Transverse colon (tissue), 4 donors: Measurements from ENCODE around the gene GOLPH3. TPM values are rescaled to one million over a fixed set of nuclear protein-coding genes. Genes with fewer than 3 reads are reported as not detected.
A peak's percentile ranks its signal among the peaks of the same experiment; 100 is the strongest.

Source experiments
- DNase-seq: peaks from one replicate; pipeline ENCODE4 v3.0.0-alpha.2; 2019
- H3K27ac ChIP-seq, 4 donors: fragments of 200-600 bp; sonication (generic); 2 replicates each; pipeline ENCODE4 v1.5.1; 2016 to 2018; ENCODE audit warnings: inconsistent platforms in 4 of 4
- H3K27me3 ChIP-seq: fragments of 200-600 bp; sonication (generic); 2 replicates; pipeline ENCODE4 v1.5.1; 2017; ENCODE audit warnings: inconsistent platforms
- H3K36me3 ChIP-seq, 4 donors: fragments of 200-600 bp; sonication (generic); 2 replicates each; pipeline ENCODE4 v1.5.1; 2017 to 2019; ENCODE audit warnings: inconsistent platforms in 4 of 4
- H3K4me1 ChIP-seq, 4 donors: fragments of 200-600 bp; sonication (generic); 2 replicates each; pipeline ENCODE4 v1.5.1; 2017 to 2020; ENCODE audit warnings: inconsistent platforms in 4 of 4
- H3K4me3 ChIP-seq, 4 donors: fragments of 200-600 bp; sonication (generic); 1 replicate in 1 of 4; 2 replicates in 3 of 4; pipeline versions ENCODE4 v1.5.1 to v1.6.1; 2017 to 2019; ENCODE audit warnings: inconsistent platforms in 4 of 4
- H3K9me3 ChIP-seq, 2 donors: fragments of 200-600 bp; sonication (generic); 2 replicates each; pipeline ENCODE4 v1.5.1; 2017 to 2019; ENCODE audit warnings: inconsistent platforms in 2 of 2
- EP300 ChIP-seq: sonication (generic); formaldehyde crosslinking; IDR thresholded peaks from one replicate; pipeline ENCODE4 v1.6.1; 2017; ENCODE audit warnings: antibody characterized with exemption, low read depth
- POLR2A ChIP-seq: fragments of 450-650 bp; IDR thresholded peaks from one replicate; pipeline ENCODE4 v1.6.1; 2016; ENCODE audit warnings: antibody characterized with exemption, mild to moderate bottlenecking, moderate library complexity
- POLR2AphosphoS5 ChIP-seq, 3 donors: sonication (generic); formaldehyde crosslinking; IDR thresholded peaks; one replicate each; pipeline ENCODE4 v1.6.1; 2016; ENCODE audit warnings: antibody characterized with exemption in 3 of 3
- WGBS, 2 donors: methylation state at CpG; one replicate each; pipeline ENCODE4 v1.1.5; 2018; ENCODE audit warnings: low coverage in 1 of 2; 5-methylcytosine and 5-hydroxymethylcytosine counted together
- in situ Hi-C, 4 donors: fragments of 200-750 bp; cut with MboI; loops; one replicate each; pipeline versions ENCODE4 v1.15.0 to v1.15.1; 2017; ENCODE audit warnings: low sequenced_read_pairs in 3 of 4, low pct_ligation_motif_present in 1 of 4, low pct_unique_long_range_greater_than_20kb in 1 of 4
- intact Hi-C: fragments of 100-400 bp; cut with DNase I; formaldehyde crosslinking; loops from one replicate; pipeline ENCODE4 v1.15.1; 2023; ENCODE audit warnings: low total_unique reads
- total RNA-seq, 4 donors: library from RNA; depleted of rRNA; stranded (reverse); fragments of >200 nt; gene quantifications; one replicate each; pipeline ENCODE4 v1.1.0, GENCODE V29; 2016
- TF ChIP-seq, protein P1 (sequence below), 5 experiments: fragments of 200-600 bp in 3 of 5; fragments of 450-650 bp in 2 of 5; sonication (generic) in 3 of 5; IDR thresholded peaks; 1 replicate in 2 of 5; 2 replicates in 3 of 5; pipeline ENCODE4 v1.5.1; 2016 to 2017; ENCODE audit warnings: antibody characterized with exemption in 5 of 5, inconsistent platforms in 3 of 5, mild to moderate bottlenecking in 2 of 5, moderate library complexity in 1 of 5

The GOLPH3 gene
- total RNA-seq, 4 donors from 2014 or later, result 52.1 to 666 (median 132) TPM

DNA sequence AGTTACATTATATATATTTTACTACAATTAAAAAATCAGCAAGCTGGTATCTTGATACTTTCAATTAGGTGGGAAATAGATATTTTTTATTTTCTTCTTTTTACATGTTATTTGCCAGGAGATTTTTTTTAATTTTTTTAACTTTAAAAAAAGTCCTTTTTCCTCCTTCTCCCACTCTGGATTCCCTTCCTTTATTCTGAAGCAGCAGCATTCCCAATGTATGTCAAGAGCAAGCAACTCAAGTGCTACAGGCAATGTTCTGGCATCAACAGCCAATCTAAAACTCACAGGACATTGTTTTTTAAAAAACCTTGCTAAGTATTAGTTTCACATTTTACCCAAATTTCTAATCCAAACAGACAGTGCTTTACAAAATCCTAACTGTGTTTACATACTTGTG lies 41.4 kb downstream of the GOLPH3 start:
- H3K4me1 ChIP-seq, result peaks cover 0 to 58% (median 8%) of the 10 kb centered on the region in 4 donors
- intact Hi-C loops, result no loop called here

GRCh38 chr5:32131604-32132003 lies 42.5 kb downstream of the GOLPH3 start:
- no peak for DNase-seq
- no peak overlapping the region for H3K27ac ChIP-seq
- no peaks in the 10 kb centered on the region for H3K27me3 ChIP-seq
- intact Hi-C loops, result no loop called here
- no peaks in the 10 kb centered on the region for H3K9me3 ChIP-seq
- TF ChIP-seq, protein P1, sequence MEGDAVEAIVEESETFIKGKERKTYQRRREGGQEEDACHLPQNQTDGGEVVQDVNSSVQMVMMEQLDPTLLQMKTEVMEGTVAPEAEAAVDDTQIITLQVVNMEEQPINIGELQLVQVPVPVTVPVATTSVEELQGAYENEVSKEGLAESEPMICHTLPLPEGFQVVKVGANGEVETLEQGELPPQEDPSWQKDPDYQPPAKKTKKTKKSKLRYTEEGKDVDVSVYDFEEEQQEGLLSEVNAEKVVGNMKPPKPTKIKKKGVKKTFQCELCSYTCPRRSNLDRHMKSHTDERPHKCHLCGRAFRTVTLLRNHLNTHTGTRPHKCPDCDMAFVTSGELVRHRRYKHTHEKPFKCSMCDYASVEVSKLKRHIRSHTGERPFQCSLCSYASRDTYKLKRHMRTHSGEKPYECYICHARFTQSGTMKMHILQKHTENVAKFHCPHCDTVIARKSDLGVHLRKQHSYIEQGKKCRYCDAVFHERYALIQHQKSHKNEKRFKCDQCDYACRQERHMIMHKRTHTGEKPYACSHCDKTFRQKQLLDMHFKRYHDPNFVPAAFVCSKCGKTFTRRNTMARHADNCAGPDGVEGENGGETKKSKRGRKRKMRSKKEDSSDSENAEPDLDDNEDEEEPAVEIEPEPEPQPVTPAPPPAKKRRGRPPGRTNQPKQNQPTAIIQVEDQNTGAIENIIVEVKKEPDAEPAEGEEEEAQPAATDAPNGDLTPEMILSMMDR (IDR thresholded peaks at IDR 0.05), result no peak
- TF ChIP-seq POLR2A, result no peak
- no peak for TF ChIP-seq POLR2AphosphoS5 (IDR thresholded peaks at IDR 0.05)
- no peak for TF ChIP-seq EP300
- in situ Hi-C loops, result no loop called here
- H3K4me3 ChIP-seq, result no peak overlapping the region
- peaks cover 0 to 59% (median 8%) of the 10 kb centered on the region in 4 donors for H3K4me1 ChIP-seq
- peaks cover 0 to 26% (median 2%) of the 10 kb centered on the region in 4 donors for H3K36me3 ChIP-seq
- WGBS, 2 donors, result 90 to 92% methylated on average over 1 of the region's 1 CpG

More for the DNA sequence above, 41.4 kb downstream of the GOLPH3 start:
- in situ Hi-C loops, result no loop called here
- no peak for TF ChIP-seq POLR2A
- no peak for TF ChIP-seq EP300
- TF ChIP-seq, protein P1 (IDR thresholded peaks at IDR 0.05), result no peak
- no peak for TF ChIP-seq POLR2AphosphoS5 (IDR thresholded peaks at IDR 0.05)
- Histone ChIP-seq H3K9me3 (no peaks in the 10 kb centered on the region), H3K36me3 (peaks cover 0 to 28% (median 5%) of the 10 kb centered on the region in 4 donors), H3K27ac (no peak overlapping the region), H3K4me3 (no peak overlapping the region), H3K27me3 (no peaks in the 10 kb centered on the region)
- no peak for DNase-seq

GRCh38 chr5:32130865-32131264 lies 43.3 kb downstream of the GOLPH3 start:
- TF ChIP-seq EP300, result no peak
- TF ChIP-seq POLR2A, result no peak
- TF ChIP-seq POLR2AphosphoS5 (IDR thresholded peaks at IDR 0.05), result no peak
- TF ChIP-seq, protein P1 (IDR thresholded peaks at IDR 0.05), result no peak
- Histone ChIP-seq H3K9me3 (no peaks in the 10 kb centered on the region), H3K27ac (no peak overlapping the region), H3K4me1 (peaks cover 0 to 52% (median 8%) of the 10 kb centered on the region in 4 donors), H3K27me3 (no peaks in the 10 kb centered on the region), H3K4me3 (no peak overlapping the region), H3K36me3 (peaks cover 0 to 26% (median 2%) of the 10 kb centered on the region in 4 donors)
- 73 to 77% methylated on average over 3 of the region's 3 CpGs for WGBS, 2 donors
- in situ Hi-C loops, result no loop called here
- DNase-seq, result no peak
- intact Hi-C loops, result no loop called here

GRCh38 chr5:32129074-32129598 lies 45.0 kb downstream of the GOLPH3 start:
- WGBS, 2 donors, result 63 to 76% methylated on average over 5 to 7 of the region's 7 CpGs
- H3K27me3 ChIP-seq, result no peaks in the 10 kb centered on the region
- peaks cover 0 to 15% (median 0%) of the 10 kb centered on the region in 4 donors for H3K36me3 ChIP-seq
- DNase-seq, result no peak
- no peak overlapping the region for H3K4me3 ChIP-seq
- H3K27ac ChIP-seq, result peak overlapping the region; percentile 4 to 30 (median 12)
- in situ Hi-C loops (no loop called here), intact Hi-C loops (no loop called here)
- H3K4me1 ChIP-seq, result peaks cover 3 to 58% (median 8%) of the 10 kb centered on the region in 4 donors
- no peaks in the 10 kb centered on the region for H3K9me3 ChIP-seq
- TF ChIP-seq POLR2AphosphoS5 (IDR thresholded peaks at IDR 0.05) (no peak), EP300 (no peak), POLR2A (no peak)
- TF ChIP-seq, protein P1 (IDR thresholded peaks at IDR 0.05), result no peak
